ENCODE results near the gene C12orf56. TPM values are rescaled to one million over a fixed set of nuclear protein-coding genes. Genes with fewer than 3 reads are reported as not detected.

Gene C12orf56
- polyA plus RNA-seq, 1 experiment: 0.22 TPM

DNA sequence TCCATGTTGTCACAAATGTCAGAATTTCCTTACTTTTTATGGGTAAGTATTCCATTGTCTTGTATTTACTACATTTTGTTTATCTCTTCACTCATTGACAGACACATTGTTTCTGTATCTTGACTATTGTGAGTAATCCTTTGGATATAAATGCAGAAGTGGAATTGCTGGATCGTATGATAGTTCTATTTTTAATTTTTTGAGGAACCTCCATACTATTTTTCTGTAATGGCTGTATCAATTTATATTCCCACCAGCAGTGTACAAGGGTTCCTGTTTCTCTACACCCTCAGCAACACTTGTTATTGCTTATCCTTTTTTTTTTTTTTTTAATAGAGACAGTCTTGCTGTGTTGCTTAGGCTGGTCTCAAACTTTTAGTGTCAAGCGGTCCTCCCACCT is 164.9 kb downstream of the C12orf56 start:
- Histone ChIP-seq H3K4me3 (ENCODE audit: low read depth, low read length) (no peak overlapping the region), H3K27me3 (ENCODE audit: control insufficient read depth, insufficient read depth, low read length) (no peaks in the 10 kb centered on the region), H3K27ac (ENCODE audit: low read depth, low read length) (no peak overlapping the region), H3K9me3 (ENCODE audit: control insufficient read depth, insufficient read depth, low read length) (no peaks in the 10 kb centered on the region; the same call in 1 of the 2 replicates)
- POLR2A ChIA-PET: no interaction called here
- TF ChIP-seq, protein P1, sequence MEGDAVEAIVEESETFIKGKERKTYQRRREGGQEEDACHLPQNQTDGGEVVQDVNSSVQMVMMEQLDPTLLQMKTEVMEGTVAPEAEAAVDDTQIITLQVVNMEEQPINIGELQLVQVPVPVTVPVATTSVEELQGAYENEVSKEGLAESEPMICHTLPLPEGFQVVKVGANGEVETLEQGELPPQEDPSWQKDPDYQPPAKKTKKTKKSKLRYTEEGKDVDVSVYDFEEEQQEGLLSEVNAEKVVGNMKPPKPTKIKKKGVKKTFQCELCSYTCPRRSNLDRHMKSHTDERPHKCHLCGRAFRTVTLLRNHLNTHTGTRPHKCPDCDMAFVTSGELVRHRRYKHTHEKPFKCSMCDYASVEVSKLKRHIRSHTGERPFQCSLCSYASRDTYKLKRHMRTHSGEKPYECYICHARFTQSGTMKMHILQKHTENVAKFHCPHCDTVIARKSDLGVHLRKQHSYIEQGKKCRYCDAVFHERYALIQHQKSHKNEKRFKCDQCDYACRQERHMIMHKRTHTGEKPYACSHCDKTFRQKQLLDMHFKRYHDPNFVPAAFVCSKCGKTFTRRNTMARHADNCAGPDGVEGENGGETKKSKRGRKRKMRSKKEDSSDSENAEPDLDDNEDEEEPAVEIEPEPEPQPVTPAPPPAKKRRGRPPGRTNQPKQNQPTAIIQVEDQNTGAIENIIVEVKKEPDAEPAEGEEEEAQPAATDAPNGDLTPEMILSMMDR (IDR thresholded peaks at IDR 0.05; ENCODE audit: low read depth, low read length): no peak
- CTCF ChIA-PET: no interaction called here
- DNase-seq (ENCODE audit: low read depth, low spot score): no peak

GRCh38 chr12:64222009-64222765 is 168.4 kb downstream of the C12orf56 start, which contains the start of gene KICS2:
Gene KICS2, minus strand, starts transcription at chr12:64222296. Its CDS starts 59 bp downstream, at chr12:64222237.
- Histone ChIP-seq H3K27me3 (ENCODE audit: control insufficient read depth, insufficient read depth, low read length) (no peaks in the 10 kb centered on the region), H3K27ac (ENCODE audit: low read depth, low read length) (peak within 1 kb of the TSS; percentile 93), H3K4me3 (ENCODE audit: low read depth, low read length) (peak within 1 kb of the TSS; percentile 93), H3K9me3 (ENCODE audit: control insufficient read depth, insufficient read depth, low read length) (no peaks in the 10 kb centered on the region; the same call in 1 of the 2 replicates)
- CTCF ChIA-PET: interaction anchor here (0.6 to 1.0 kb wide), 3 partner anchors 20 to 383 kb away, joined by 3 to 4 read pairs (median 4); no protein-coding TSS in a partner anchor
- peak; percentile 73 for DNase-seq (ENCODE audit: low read depth, low spot score)
- POLR2A ChIA-PET: interaction anchor here (0.7 to 1.0 kb wide), 3 partner anchors 40 to 383 kb away, joined by 3 to 6 read pairs (median 4); no protein-coding TSS in a partner anchor
- TF ChIP-seq, protein P1 (IDR thresholded peaks at IDR 0.05; ENCODE audit: low read depth, low read length): no peak

DNA sequence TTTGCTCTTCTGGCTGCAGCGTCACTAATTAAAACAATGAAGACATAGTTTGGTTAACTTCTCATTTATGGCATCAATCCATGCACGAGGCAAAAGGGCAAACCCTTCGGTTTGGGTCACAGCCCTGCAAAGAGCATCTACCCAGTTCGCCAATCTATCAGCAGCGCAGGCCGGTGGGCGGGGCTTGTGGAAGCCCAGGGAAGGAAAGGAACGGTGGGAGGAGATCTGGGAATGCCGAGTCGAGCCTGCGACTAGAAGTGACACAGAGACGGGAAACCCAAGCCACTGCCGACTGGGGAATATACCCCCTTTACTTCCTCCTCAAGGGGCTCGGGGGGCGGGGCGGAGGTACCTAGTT is 168.9 kb downstream of the C12orf56 start:
- Histone ChIP-seq H3K27ac (ENCODE audit: low read depth, low read length) (peak overlapping the region; percentile 93), H3K4me3 (ENCODE audit: low read depth, low read length) (peak overlapping the region; percentile 93), H3K9me3 (ENCODE audit: control insufficient read depth, insufficient read depth, low read length) (no peaks in the 10 kb centered on the region; the same call in 1 of the 2 replicates), H3K27me3 (ENCODE audit: control insufficient read depth, insufficient read depth, low read length) (no peaks in the 10 kb centered on the region)
- TF ChIP-seq, protein P1 (IDR thresholded peaks at IDR 0.05; ENCODE audit: low read depth, low read length): no peak
- ChIA-PET POLR2A (interaction anchor here (1.0 kb wide), 1 partner anchor 40 kb away, joined by 6 read pairs; no protein-coding TSS in a partner anchor), CTCF (interaction anchor here (0.6 to 1.0 kb wide), 3 partner anchors 21 to 383 kb away, joined by 3 to 4 read pairs (median 4); no protein-coding TSS in a partner anchor)
- DNase-seq (ENCODE audit: low read depth, low spot score): peak; percentile 24

GRCh38 chr12:64220046-64220445 is 170.5 kb downstream of the C12orf56 start:
- Histone ChIP-seq H3K27me3 (ENCODE audit: control insufficient read depth, insufficient read depth, low read length) (no peaks in the 10 kb centered on the region), H3K27ac (ENCODE audit: low read depth, low read length) (no peak overlapping the region), H3K4me3 (ENCODE audit: low read depth, low read length) (no peak overlapping the region), H3K9me3 (ENCODE audit: control insufficient read depth, insufficient read depth, low read length) (no peaks in the 10 kb centered on the region; the same call in 1 of the 2 replicates)
- POLR2A ChIA-PET: no interaction called here
- CTCF ChIA-PET: interaction anchor here (1.0 to 1.3 kb wide), 2 partner anchors 37 to 381 kb away, joined by 3 read pairs; no protein-coding TSS in a partner anchor
- TF ChIP-seq, protein P1 (IDR thresholded peaks at IDR 0.05; ENCODE audit: low read depth, low read length): no peak
- no peak for DNase-seq (ENCODE audit: low read depth, low spot score)

GRCh38 chr12:64219145-64219544 is 171.4 kb downstream of the C12orf56 start:
- DNase-seq (ENCODE audit: low read depth, low spot score): no peak
- Histone ChIP-seq H3K27ac (ENCODE audit: low read depth, low read length) (no peak overlapping the region), H3K9me3 (ENCODE audit: control insufficient read depth, insufficient read depth, low read length) (no peaks in the 10 kb centered on the region; the same call in 1 of the 2 replicates), H3K4me3 (ENCODE audit: low read depth, low read length) (no peak overlapping the region), H3K27me3 (ENCODE audit: control insufficient read depth, insufficient read depth, low read length) (no peaks in the 10 kb centered on the region)
- ChIA-PET POLR2A (no interaction called here), CTCF (interaction anchor here (0.6 to 1.3 kb wide), 3 partner anchors 14 to 369 kb away, joined by 3 to 5 read pairs (median 3); no protein-coding TSS in a partner anchor)
- TF ChIP-seq, protein P1 (IDR thresholded peaks at IDR 0.05; ENCODE audit: low read depth, low read length): no peak

Data from AG04450 (cell line).